Measurements from ENCODE around the gene HEPH.
"Not testable (repeated sequence)": the region's sequence is repeated elsewhere in the genome, so short reads cannot be mapped to it uniquely, and the experiment has no call there.

Gene HEPH

DNA sequence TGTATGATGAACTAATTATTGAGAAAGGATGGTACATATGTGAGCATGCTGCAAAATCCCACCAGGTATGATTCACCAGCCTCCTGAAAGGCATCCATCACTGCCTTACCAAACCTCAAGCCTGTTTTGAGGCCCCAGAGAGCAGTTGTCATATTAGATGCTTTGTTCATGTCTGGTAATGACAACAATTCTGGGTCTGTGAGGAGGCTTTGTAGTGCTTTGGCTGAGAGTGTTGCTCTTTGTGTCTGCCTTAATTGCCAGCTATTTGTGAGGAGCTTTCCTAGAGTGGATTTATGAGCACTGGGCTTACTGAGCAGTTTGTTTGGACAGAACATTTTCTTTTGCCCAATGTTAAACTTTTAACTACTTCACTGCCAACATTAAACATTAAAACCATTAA is 69.2 kb downstream of the HEPH start:
- no peak for DNase-seq

DNA sequence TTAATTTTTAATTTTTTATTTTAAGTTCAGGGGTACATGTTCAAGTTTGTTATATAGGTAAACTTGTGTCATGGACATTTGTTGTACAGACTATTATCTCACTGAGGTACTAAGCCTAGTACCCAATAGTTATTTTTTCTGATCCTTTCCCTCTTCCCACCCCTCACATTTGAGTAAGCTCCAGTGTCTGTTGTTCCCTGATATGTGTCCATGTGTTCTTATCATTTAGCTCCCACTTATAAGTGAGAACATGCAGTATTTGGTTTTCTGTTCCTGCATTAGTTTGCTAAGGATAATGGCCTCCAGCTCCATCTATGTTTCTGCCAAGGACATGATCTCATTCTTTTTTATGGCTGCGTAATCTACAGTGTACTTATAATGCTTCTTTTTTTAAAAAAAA is 69.9 kb downstream of the HEPH start:
- not testable (repeated sequence) for DNase-seq

DNA sequence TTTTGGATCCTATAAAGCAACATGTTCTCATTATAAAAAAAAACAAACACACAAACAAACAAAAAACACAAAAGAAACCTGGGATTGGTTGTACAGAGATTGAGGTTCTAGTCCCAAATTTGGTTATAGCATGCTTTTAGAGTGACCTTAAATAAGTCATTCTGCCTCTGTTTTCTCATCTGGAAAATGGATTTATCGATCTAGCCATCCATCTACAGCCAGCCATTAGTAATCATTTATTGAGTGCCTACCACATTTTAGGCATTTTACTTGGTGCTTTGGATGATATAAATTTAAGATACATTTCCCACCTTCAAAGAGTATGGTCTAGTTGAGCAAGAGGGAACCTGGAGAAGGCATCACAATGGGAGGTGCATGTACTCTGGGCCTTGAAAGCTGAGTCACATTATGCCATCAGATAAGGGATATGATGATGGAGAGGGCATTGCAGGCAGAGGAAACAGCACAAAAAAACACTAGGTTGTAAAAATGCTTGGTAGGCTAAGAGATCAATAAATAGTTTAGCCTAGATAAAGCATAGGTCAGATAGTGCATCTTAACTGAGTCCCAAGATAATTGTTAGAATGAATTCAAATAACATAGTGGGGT is 91.4 kb downstream of the HEPH start:
- DNase-seq: no peak

DNA sequence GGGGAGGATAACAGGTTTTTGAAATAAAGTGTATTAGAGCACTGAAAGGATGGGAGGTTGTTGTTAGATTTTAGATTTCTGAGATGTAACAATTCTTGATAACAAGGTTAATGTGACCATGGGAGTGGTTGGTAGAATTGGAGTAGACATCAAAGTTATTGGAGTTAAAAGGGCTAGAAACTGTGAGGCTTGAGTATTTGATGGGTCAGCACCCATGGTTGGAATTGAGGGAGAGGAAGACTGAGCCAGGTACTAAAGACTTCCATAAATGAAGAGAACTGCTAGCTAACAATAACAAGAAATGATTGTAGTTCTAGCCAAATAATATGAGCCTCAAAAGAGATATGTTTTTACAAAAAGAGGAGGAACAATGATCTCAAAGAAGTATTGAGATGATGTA is 98.8 kb downstream of the HEPH start:
- DNase-seq: no peak

All from NCI-H345 (cell line).